GM18498 (cell line): ENCODE results near the gene KIF16B.
"Not testable (repeated sequence)": the region's sequence is repeated elsewhere in the genome, so short reads cannot be mapped to it uniquely, and the experiment has no call there.

Experiments used
- ATAC-seq: cut with Tn5 transposase; IDR thresholded peaks from one replicate; pipeline ENCODE4 v1.9.1; 2021; ENCODE audit warnings: mild to moderate bottlenecking, moderate library complexity; ENCODE audit not compliant: unreplicated experiment

KIF16B gene

DNA sequence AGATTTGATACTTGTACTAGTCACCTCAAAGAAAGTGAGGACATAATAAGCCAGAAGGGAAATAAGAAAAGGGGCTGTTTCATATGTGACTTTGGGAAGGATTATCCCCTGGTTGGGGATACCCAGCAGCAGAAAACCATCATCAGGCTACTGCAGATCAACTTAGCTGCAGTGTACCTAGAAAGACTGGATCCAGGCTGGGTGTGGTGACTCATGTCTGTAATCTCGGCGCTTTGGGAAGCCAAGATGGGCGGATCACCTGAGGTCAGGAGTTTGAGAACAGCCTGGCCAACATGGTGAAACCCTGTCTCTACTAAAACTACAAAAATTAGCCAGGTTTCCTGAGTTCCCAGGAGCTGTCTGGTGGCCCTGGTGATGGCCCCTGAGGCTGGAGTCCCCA, 23.2 kb upstream of the KIF16B start:
- not testable (repeated sequence) for ATAC-seq

- ATAC-seq = no peak
These were observed 22.1 kb upstream of the KIF16B start for GRCh38 chr20:16595376-16595775.

- no peak for ATAC-seq
These were observed 16.9 kb upstream of the KIF16B start for GRCh38 chr20:16590041-16590633.

DNA sequence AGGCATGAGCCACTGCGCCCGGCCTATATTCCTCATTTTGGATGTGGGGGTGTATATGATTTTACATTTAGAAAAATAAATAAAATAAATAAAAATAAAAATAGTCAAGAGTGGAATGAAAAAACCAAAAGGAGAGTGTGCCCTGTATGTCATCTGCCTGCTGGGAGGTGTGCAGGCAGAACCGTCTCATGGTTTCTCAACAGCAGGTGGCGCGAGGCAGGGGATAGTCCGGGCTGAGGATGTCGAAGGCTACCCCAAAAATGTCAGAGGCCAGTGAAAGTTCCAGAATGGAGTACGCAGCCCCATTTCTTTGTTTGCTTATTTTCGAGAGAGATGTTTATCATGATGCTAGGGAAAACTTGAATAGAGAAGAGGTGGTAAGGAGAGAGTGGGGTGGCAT, 16.4 kb upstream of the KIF16B start:
- ATAC-seq = no peak

GRCh38 chr20:16588241-16588640, 15.0 kb upstream of the KIF16B start:
- no peak for ATAC-seq

DNA sequence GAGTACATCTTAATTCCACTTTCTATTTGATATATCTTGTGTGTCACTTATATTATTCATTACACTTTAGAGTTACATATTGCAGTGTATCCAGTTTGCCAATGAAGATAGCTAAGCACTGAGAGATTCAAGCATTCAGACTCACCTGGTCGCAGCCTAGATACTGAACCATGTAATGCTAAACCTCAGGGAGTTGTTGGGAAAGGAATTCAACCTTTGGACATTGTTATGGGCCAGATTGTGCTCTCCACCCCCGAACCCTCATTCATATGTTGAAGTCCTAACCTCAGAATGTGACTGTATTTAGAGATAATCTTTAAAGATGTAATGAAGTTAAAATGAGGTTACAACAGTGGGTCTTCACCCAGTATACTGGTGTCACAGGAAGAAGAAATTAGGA, 13.8 kb upstream of the KIF16B start:
- no peak for ATAC-seq

DNA sequence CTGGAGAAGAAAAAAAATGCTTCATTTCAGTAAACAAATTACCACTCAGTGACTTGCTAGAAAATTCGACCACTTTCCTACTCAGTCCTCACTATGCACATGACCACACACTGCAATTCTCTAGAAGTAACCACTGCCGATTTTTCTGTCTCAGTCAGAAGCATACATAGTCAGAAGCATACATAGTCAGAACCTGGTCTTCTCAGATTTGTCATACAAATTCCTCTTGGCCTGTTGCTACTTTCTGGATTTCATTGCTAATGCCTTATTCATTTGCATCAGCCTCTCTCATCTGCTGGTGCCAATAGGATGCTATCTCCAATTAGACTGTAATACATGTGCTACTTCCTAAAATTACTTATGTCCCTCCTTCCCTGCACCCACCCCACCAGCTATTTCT, 10.2 kb upstream of the KIF16B start:
- no peak for ATAC-seq

GRCh38 chr20:16581241-16581640, 8.0 kb upstream of the KIF16B start:
- no peak for ATAC-seq

- ATAC-seq = no peak
These were observed 7.4 kb upstream of the KIF16B start for GRCh38 chr20:16580620-16581019.

GRCh38 chr20:16580147-16580546, 6.9 kb upstream of the KIF16B start:
- ATAC-seq = no peak

GRCh38 chr20:16576219-16576618, 3.0 kb upstream of the KIF16B start:
- ATAC-seq = no peak

- ATAC-seq = peak; percentile 3
These were observed 2.3 kb upstream of the KIF16B start for GRCh38 chr20:16575390-16576140.

- ATAC-seq = peak; percentile 74
These were observed 1.6 kb upstream of the KIF16B start for GRCh38 chr20:16574656-16575355.

DNA sequence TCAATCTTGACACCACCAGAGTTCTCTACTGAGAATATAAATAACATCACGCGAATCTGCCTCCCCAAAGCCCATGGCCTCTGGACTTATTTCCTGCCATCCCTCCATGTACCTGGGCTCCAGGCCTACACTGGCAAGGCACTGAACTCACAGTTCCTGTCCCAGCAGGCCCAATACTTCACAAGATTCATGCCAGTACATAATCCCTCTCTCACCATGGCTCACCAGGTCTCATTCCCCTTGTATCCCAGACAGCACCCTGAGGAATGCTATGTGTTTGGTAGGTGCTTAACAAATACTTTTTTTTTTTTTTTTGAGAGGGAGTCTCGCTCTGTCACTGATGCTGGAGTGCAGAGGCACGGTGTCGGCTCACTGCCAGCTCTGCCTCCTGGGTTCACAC, 1.9 kb downstream of the KIF16B start:
- no peak for ATAC-seq

DNA sequence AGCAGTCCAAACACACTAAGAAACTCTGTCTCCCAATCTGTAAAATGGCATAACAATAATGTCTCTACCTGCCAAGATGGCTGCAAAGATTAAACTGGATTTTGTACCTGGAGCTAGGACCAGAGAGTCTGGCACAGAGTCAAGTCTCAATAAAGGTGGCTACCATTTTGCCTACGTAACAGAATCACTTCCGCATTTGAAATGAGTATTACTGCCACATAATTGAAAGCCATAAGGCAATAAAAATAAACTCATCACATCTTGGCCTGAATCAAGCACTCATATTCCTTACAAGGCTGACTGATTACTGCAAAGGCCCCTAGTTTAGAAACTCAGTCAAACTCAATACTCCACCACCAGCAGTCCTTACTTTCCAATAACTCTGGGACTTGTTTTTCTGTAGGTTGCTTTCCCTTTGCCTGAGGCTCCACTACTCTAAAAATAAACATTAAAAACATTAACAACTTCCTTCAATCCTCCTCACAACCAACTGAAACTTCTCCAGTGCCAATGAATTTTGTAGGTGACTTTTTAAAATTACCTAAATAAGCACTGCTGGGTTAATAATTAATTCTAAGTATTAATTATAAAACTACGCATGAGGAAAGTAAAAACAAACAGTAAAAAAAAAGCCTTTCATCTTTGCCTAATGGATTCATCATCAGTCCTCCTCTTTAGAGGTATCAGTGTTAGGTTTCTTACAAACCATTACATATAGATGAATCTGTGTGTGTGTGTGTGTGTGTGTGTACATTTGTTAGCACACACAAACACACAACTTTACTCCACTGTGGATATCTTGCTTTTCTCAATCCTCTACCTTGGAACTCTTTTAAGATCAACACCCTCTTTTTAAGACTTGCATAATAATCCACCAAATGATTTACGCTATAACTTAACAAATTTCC, 3.7 kb downstream of the KIF16B start:
- ATAC-seq = no peak

DNA sequence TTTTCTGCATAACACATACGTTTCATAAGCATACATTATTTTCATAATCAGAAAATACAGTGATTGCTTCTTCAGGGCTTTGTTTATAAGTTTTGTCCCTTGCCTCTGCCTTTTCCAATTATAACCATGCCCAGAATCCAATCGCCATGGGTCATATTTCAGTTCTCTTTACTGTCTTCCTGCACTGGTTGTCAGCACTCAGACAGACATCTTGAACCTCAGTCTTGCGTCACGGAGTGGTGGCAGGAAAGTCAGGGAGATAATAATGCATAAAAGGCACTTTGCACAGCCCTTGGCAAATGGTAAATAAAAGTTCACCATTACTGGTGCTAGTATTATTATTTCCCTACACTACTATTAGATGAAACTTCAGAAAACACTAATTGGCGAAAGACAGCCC, 7.2 kb downstream of the KIF16B start:
- no peak for ATAC-seq

DNA sequence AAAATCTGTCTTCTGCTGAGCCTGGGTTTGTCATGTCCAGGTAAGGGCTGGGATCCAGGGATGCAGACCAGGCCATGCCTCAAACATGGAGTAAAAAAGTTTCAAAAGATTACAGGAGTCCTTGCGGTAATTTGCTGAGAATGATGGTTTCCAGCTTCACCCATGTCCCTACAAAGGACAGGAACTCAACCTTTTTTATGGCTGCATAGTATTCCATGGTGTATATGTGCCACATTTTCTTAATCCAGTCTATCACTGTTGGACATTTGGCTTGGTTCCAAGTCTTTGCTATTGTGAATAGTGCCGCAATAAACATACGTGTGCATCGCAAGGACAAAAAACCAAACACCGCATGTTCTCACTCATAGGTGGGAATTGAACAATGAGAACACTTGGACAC, 9.2 kb downstream of the KIF16B start:
- not testable (repeated sequence) for ATAC-seq

DNA sequence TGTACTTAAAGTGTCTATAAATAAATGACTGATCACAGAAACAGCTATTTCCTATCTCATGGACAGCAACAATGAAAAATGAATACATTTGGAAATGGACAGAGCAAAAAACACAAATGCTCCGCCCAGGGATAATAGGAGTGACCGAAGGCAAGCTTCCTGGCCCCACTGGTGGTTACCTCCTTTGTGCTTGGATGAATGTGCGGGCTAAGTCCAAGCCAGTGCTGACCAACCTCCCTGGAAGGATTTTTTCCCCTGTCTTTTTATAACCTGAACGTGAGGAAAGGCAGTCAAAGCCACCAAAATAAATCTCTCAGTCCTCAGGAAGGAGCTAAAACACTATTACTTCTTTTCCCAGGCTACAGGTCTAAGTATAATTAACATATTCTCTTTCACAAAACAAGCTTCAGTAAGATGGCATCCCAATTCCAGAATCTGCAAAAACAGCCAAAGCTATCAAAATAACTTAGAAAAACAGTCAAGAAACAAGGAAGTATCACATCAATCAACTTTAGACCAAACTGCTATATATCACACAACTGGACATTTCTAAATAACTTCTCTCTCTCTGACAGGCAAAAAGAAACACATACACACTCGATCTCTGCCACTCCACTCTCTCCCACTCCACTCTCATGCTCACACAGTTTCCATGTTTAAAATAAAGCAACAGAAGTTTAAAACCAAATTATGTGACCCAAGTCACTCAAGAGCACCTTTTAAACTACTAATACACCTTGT, 10.0 kb downstream of the KIF16B start:
- no peak for ATAC-seq

DNA sequence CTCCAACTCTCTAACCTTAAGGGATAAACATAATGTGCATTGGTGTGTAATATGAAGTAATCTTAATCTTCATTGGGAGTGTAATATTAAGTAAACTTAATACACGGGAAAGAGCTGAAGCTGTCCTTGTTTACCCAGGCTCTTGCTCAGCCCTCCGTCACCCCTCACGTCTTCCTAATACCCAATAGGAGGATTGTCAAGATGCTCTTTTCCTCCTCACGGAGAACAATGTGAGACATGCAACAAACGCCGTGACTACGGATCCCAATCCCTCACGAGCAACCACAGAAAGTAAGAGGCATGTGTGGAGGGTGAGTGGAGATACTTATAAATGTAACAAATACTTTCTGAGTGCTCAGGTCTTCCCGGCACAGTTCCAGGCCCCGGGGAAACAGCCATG, 11.0 kb downstream of the KIF16B start:
- no peak for ATAC-seq

GRCh38 chr20:16560661-16561060, 12.6 kb downstream of the KIF16B start:
- ATAC-seq = no peak
